Cardiac muscle cell (in vitro differentiated cells and primary cell): ENCODE data around the gene GAN. TPM values are rescaled to one million over a fixed set of nuclear protein-coding genes. Genes with fewer than 3 reads are reported as not detected.

Experiments
- DNase-seq, 2 donors: peaks; one replicate each; pipeline versions ENCODE4 v3.0.0 to v3.0.0-alpha.2; 2010 to 2017; ENCODE audit warnings: low read depth in 1 of 2, low spot score in 1 of 2
- H3K27ac ChIP-seq: fragments of 200-600 bp; sonication (generic); 2 replicates; pipeline ENCODE4 v1.5.1; 2016
- H3K27me3 ChIP-seq: fragments of 200-600 bp; sonication (generic); 2 replicates; pipeline ENCODE4 v1.6.0; 2016; ENCODE audit warnings: control low read depth
- H3K36me3 ChIP-seq: fragments of 200-600 bp; sonication (generic); 2 replicates; pipeline ENCODE4 v1.5.1; 2016; ENCODE audit warnings: control low read depth
- H3K4me1 ChIP-seq: fragments of 200-600 bp; sonication (generic); 2 replicates; pipeline ENCODE4 v1.8.1; 2017; ENCODE audit warnings: low read depth, mild to moderate bottlenecking, mixed run types
- H3K4me3 ChIP-seq: fragments of 200-600 bp; sonication (generic); 2 replicates; pipeline ENCODE4 v1.5.1; 2016; ENCODE audit warnings: mild to moderate bottlenecking
- H3K9me3 ChIP-seq: fragments of 200-600 bp; sonication (generic); 2 replicates; pipeline ENCODE4 v1.5.1; 2017; ENCODE audit warnings: low read depth, mild to moderate bottlenecking, control low read depth
- polyA plus RNA-seq: library from polyadenylated mRNA; unstranded; fragments of >200 nt; fragmentation: Nextera tagmentation; extraction: Ambion mirVana; gene quantifications from 2 replicates; pipeline ENCODE4 v1.2.1, GENCODE V29; 2016
- total RNA-seq: library from RNA; depleted of rRNA; stranded (reverse); fragments of >200 nt; gene quantifications from 2 replicates; pipeline ENCODE4 v1.2.3, GENCODE V29; 2016
- TF ChIP-seq, protein P1 (sequence below): IDR thresholded peaks from 2 replicates; pipeline ENCODE4 v1.5.1; 2012; ENCODE audit warnings: low read depth, mild to moderate bottlenecking, low read length

The GAN gene
- total and polyA plus RNA-seq, 2 experiments from 2014 or later = 2.7 to 30.8 TPM

DNA sequence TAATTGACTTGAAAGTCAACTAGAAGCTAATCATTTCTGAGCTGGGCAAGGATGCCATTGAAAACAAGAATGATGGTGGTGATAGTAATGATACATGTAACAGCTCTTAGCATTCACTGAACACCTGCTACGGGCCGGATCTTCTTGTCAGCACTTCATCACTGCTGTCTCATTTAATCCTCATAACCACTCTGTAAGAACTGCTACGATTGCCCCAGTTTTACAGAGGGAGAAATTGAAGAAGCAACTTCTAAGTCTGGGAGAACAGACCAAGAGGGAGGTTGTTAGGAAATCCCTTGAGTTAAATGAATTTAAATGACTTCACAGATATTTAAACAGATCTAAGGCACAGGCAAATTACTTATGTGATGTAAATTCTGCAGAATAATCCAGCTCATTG is 7.0 kb upstream of the GAN start:
- no peak overlapping the region for H3K27ac ChIP-seq
- no peak for DNase-seq
- no peaks in the 10 kb centered on the region for H3K4me1 ChIP-seq
- no peaks in the 10 kb centered on the region for H3K27me3 ChIP-seq
- no peaks in the 10 kb centered on the region for H3K36me3 ChIP-seq
- TF ChIP-seq, protein P1, sequence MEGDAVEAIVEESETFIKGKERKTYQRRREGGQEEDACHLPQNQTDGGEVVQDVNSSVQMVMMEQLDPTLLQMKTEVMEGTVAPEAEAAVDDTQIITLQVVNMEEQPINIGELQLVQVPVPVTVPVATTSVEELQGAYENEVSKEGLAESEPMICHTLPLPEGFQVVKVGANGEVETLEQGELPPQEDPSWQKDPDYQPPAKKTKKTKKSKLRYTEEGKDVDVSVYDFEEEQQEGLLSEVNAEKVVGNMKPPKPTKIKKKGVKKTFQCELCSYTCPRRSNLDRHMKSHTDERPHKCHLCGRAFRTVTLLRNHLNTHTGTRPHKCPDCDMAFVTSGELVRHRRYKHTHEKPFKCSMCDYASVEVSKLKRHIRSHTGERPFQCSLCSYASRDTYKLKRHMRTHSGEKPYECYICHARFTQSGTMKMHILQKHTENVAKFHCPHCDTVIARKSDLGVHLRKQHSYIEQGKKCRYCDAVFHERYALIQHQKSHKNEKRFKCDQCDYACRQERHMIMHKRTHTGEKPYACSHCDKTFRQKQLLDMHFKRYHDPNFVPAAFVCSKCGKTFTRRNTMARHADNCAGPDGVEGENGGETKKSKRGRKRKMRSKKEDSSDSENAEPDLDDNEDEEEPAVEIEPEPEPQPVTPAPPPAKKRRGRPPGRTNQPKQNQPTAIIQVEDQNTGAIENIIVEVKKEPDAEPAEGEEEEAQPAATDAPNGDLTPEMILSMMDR = no peak
- H3K4me3 ChIP-seq = no peak overlapping the region
- no peaks in the 10 kb centered on the region for H3K9me3 ChIP-seq

GRCh38 chr16:81310045-81310644 is 4.6 kb upstream of the GAN start:
- H3K27ac ChIP-seq = no peak overlapping the region
- TF ChIP-seq, protein P1 = no peak
- no peaks in the 10 kb centered on the region for H3K4me1 ChIP-seq
- no peaks in the 10 kb centered on the region for H3K36me3 ChIP-seq
- H3K9me3 ChIP-seq = no peaks in the 10 kb centered on the region
- no peak overlapping the region for H3K4me3 ChIP-seq
- H3K27me3 ChIP-seq = no peaks in the 10 kb centered on the region
- no peak for DNase-seq

DNA sequence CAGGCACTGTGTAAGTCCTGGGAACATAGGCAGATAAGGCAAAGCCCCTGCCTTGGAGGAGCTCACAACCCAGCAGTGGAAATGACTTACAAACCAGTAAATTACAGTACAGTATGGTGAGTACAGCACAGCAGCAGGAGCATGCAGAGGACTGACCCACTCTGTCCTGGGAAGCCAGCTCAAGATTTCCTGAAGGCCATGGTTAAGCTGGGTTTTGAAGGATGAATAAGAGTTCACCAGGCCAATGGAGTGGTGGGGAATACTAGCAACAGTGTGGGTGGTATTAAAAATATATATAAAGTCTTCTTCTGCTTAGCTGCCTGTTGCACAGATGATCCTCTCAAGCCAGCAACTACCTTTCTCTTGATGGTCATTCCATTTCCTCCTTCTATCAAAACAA is 3.0 kb upstream of the GAN start:
- H3K27me3 ChIP-seq = no peaks in the 10 kb centered on the region
- no peaks in the 10 kb centered on the region for H3K4me1 ChIP-seq

GRCh38 chr16:81313701-81314602 is 810 bp upstream of the GAN start:
- Histone ChIP-seq H3K4me1 (peaks cover 4% of the 10 kb centered on the region), H3K4me3 (peak overlapping the region; percentile 97), H3K9me3 (no peaks in the 10 kb centered on the region), H3K27me3 (no peaks in the 10 kb centered on the region), H3K36me3 (no peaks in the 10 kb centered on the region), H3K27ac (peak overlapping the region; percentile 89)
- DNase-seq = no peak
- TF ChIP-seq, protein P1 = no peak

More for the DNA sequence above, 3.0 kb upstream of the GAN start:
- TF ChIP-seq, protein P1 = no peak
- DNase-seq = no peak
- H3K27ac ChIP-seq = no peak overlapping the region
- no peaks in the 10 kb centered on the region for H3K9me3 ChIP-seq
- no peaks in the 10 kb centered on the region for H3K36me3 ChIP-seq
- no peak overlapping the region for H3K4me3 ChIP-seq

DNA sequence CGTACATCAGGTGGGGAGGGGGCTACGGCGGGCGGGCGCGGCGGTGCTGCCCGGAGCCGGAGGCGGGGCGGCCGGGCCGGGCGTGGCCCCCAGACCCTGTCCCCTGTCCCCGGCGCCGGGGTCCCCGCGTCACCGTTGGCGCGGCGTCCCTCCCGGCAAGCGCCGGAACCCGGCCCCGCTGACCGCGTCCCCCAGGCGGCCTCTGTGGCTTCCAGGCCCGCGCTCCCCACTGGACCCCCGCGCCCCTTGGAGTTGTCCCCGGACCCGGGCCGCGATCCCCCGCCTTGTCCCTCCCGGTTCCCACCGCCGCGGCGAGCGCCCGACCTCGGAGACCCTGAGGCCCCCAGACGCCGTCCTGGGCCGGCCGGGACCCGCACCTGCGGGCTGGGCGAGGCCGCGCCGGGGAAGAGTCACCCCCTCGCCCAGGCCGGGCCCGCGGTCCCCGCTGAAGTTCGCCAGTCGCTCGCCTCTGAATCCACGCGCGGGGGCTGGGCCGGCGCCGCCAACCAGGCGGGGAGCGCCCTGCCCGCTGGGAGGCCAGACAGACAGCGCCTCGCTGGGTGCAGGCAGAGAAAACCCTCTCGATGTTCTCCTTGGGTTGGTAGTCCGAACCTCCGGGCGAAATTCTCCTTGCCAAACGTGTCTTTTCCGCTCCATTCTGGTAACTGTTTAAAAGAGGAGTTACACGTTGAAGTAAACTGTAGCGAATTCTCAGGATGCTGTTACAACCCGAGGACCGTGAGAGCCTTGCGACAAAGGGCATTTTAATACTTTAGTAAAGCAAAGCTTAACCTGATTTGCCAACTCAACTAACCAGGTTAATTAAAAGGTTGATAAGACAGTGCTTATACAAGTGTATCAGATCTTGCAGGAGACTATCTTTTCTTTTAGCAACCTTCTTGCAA is 761 bp downstream of the GAN start:
- Histone ChIP-seq H3K27ac (peak overlapping the region; percentile 89), H3K4me3 (peak overlapping the region; percentile 97), H3K36me3 (no peaks in the 10 kb centered on the region), H3K9me3 (no peaks in the 10 kb centered on the region), H3K27me3 (no peaks in the 10 kb centered on the region), H3K4me1 (peaks cover 19% of the 10 kb centered on the region)
- peak; percentile 61 to 62 for DNase-seq
- TF ChIP-seq, protein P1 = peak; percentile 11
